ENCODE data around the gene VSTM4. TPM values are rescaled to one million over a fixed set of nuclear protein-coding genes. Genes with fewer than 3 reads are reported as not detected.
A peak's percentile ranks its signal among the peaks of the same experiment; 100 is the strongest.

The VSTM4 gene
- total and polyA plus RNA-seq, 9 donors: 35.5 to 59.5 (median 46.7) TPM

GRCh38 chr10:49086889-49087288, 28.4 kb downstream of the VSTM4 start:
- H3K27me3 ChIP-seq (ENCODE audit: control insufficient read depth, insufficient read depth, low read length): no peaks in the 10 kb centered on the region
- H3K9me3 ChIP-seq (replicated peaks; ENCODE audit: control insufficient read depth, low read depth, low read length): peaks cover 5% of the 10 kb centered on the region
- H3K27ac ChIP-seq (ENCODE audit: low read length): no peak overlapping the region
- no peak overlapping the region for H3K4me3 ChIP-seq (ENCODE audit: low read length)
- H3K36me3 ChIP-seq (ENCODE audit: control insufficient read depth, insufficient read depth, low read length): peaks cover 13% of the 10 kb centered on the region
- no peak for DNase-seq
- WGBS (ENCODE audit: insufficient coverage): 92% methylated on average over 2 of the region's 3 CpGs
- H3K4me1 ChIP-seq (ENCODE audit: control insufficient read depth, insufficient read depth, low read length): peaks cover 61% of the 10 kb centered on the region

- Histone ChIP-seq H3K4me1 (ENCODE audit: control insufficient read depth, insufficient read depth, low read length) (peaks cover 48% of the 10 kb centered on the region), H3K36me3 (ENCODE audit: control insufficient read depth, insufficient read depth, low read length) (peaks cover 9% of the 10 kb centered on the region), H3K27me3 (ENCODE audit: control insufficient read depth, insufficient read depth, low read length) (no peaks in the 10 kb centered on the region), H3K27ac (ENCODE audit: low read length) (peak overlapping the region; percentile 89), H3K9me3 (replicated peaks; ENCODE audit: control insufficient read depth, low read depth, low read length) (peaks cover 5% of the 10 kb centered on the region), H3K4me3 (ENCODE audit: low read length) (no peak overlapping the region)
- WGBS (ENCODE audit: insufficient coverage): 61% methylated on average over 7 of the region's 8 CpGs
- peak; percentile 78 for DNase-seq
Observed at GRCh38 chr10:49083261-49083660, 32.1 kb downstream of the VSTM4 start.

GRCh38 chr10:49082766-49083165, 32.6 kb downstream of the VSTM4 start:
- Histone ChIP-seq H3K27ac (ENCODE audit: low read length) (peak overlapping the region; percentile 89), H3K4me3 (ENCODE audit: low read length) (no peak overlapping the region), H3K9me3 (replicated peaks; ENCODE audit: control insufficient read depth, low read depth, low read length) (peaks cover 5% of the 10 kb centered on the region), H3K36me3 (ENCODE audit: control insufficient read depth, insufficient read depth, low read length) (peaks cover 9% of the 10 kb centered on the region), H3K27me3 (ENCODE audit: control insufficient read depth, insufficient read depth, low read length) (no peaks in the 10 kb centered on the region), H3K4me1 (ENCODE audit: control insufficient read depth, insufficient read depth, low read length) (peaks cover 48% of the 10 kb centered on the region)
- peak; percentile 77 for DNase-seq
- 100% methylated on average over 1 of the region's 2 CpGs for WGBS (ENCODE audit: insufficient coverage)

- Histone ChIP-seq H3K27ac (ENCODE audit: low read length) (peak overlapping the region; percentile 8), H3K36me3 (ENCODE audit: control insufficient read depth, insufficient read depth, low read length) (peaks cover 15% of the 10 kb centered on the region), H3K27me3 (ENCODE audit: control insufficient read depth, insufficient read depth, low read length) (no peaks in the 10 kb centered on the region), H3K4me1 (ENCODE audit: control insufficient read depth, insufficient read depth, low read length) (peaks cover 54% of the 10 kb centered on the region), H3K9me3 (replicated peaks; ENCODE audit: control insufficient read depth, low read depth, low read length) (peaks cover 1% of the 10 kb centered on the region), H3K4me3 (ENCODE audit: low read length) (no peak overlapping the region)
- DNase-seq: peak; percentile 68
- 61% methylated on average over 5 of the region's 9 CpGs for WGBS (ENCODE audit: insufficient coverage)
Observed at GRCh38 chr10:49081547-49082275, 33.6 kb downstream of the VSTM4 start.

DNA sequence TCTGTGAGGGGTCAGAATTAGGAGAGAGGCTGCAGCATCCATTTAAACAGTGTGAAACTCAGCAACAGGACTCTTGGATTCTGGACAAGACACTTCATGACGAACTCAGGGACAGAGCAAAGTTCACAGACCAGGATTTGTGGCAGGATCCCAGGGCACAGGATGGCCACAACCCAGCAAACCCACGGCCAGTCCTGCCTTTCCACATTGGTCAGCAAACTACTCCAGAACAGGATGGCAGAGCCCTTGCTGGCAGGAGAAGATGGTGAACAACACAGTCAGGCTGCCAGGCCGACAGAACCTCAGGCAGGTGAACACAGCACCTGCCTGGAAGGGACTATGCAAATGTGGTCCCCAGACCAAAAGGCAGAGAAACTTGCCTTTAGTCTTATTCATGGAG, 34.4 kb downstream of the VSTM4 start:
- H3K27ac ChIP-seq (ENCODE audit: low read length): peak overlapping the region; percentile 8
- H3K36me3 ChIP-seq (ENCODE audit: control insufficient read depth, insufficient read depth, low read length): peaks cover 19% of the 10 kb centered on the region
- peaks cover 59% of the 10 kb centered on the region for H3K4me1 ChIP-seq (ENCODE audit: control insufficient read depth, insufficient read depth, low read length)
- no peaks in the 10 kb centered on the region for H3K9me3 ChIP-seq (replicated peaks; ENCODE audit: control insufficient read depth, low read depth, low read length)
- H3K4me3 ChIP-seq (ENCODE audit: low read length): no peak overlapping the region
- 51% methylated on average over 3 of the region's 3 CpGs for WGBS (ENCODE audit: insufficient coverage)
- H3K27me3 ChIP-seq (ENCODE audit: control insufficient read depth, insufficient read depth, low read length): no peaks in the 10 kb centered on the region
- DNase-seq: no peak

GRCh38 chr10:49080071-49080470, 35.3 kb downstream of the VSTM4 start:
- peaks cover 62% of the 10 kb centered on the region for H3K4me1 ChIP-seq (ENCODE audit: control insufficient read depth, insufficient read depth, low read length)
- H3K36me3 ChIP-seq (ENCODE audit: control insufficient read depth, insufficient read depth, low read length): peaks cover 26% of the 10 kb centered on the region
- no peaks in the 10 kb centered on the region for H3K9me3 ChIP-seq (replicated peaks; ENCODE audit: control insufficient read depth, low read depth, low read length)
- H3K4me3 ChIP-seq (ENCODE audit: low read length): no peak overlapping the region
- peak overlapping the region; percentile 0 for H3K27ac ChIP-seq (ENCODE audit: low read length)
- DNase-seq: peak; percentile 76
- WGBS (ENCODE audit: insufficient coverage): 0% methylated on average over 1 of the region's 1 CpG
- no peaks in the 10 kb centered on the region for H3K27me3 ChIP-seq (ENCODE audit: control insufficient read depth, insufficient read depth, low read length)

DNA sequence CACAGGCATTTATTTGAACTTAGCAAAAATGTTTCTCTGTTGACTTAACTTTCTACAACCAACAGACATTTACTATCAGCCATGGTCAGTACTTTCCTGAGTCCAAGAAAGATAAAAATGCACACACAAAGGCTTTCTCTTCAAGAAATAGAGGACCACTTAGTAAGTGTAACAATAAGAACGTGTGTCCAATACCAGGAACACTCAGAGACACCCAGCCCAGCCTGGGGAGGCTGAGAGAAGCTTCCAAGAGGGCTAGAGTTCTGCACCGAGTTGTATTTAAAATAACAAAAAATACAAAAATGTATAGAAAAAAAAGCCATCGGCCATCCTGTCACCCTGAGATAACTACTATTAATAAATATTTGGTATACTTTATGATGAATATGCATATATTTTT, 35.8 kb downstream of the VSTM4 start:
- Histone ChIP-seq H3K4me3 (ENCODE audit: low read length) (no peak overlapping the region), H3K4me1 (ENCODE audit: control insufficient read depth, insufficient read depth, low read length) (peaks cover 61% of the 10 kb centered on the region), H3K9me3 (replicated peaks; ENCODE audit: control insufficient read depth, low read depth, low read length) (no peaks in the 10 kb centered on the region), H3K27me3 (ENCODE audit: control insufficient read depth, insufficient read depth, low read length) (no peaks in the 10 kb centered on the region), H3K27ac (ENCODE audit: low read length) (no peak overlapping the region), H3K36me3 (ENCODE audit: control insufficient read depth, insufficient read depth, low read length) (peaks cover 27% of the 10 kb centered on the region)
- no peak for DNase-seq
- WGBS (ENCODE audit: insufficient coverage): no CpG with 5 or more reads among the region's 3 CpGs

GRCh38 chr10:49079072-49079471, 36.2 kb downstream of the VSTM4 start:
- Histone ChIP-seq H3K27ac (ENCODE audit: low read length) (no peak overlapping the region), H3K9me3 (replicated peaks; ENCODE audit: control insufficient read depth, low read depth, low read length) (no peaks in the 10 kb centered on the region), H3K4me1 (ENCODE audit: control insufficient read depth, insufficient read depth, low read length) (peaks cover 59% of the 10 kb centered on the region), H3K36me3 (ENCODE audit: control insufficient read depth, insufficient read depth, low read length) (peaks cover 30% of the 10 kb centered on the region), H3K4me3 (ENCODE audit: low read length) (no peak overlapping the region), H3K27me3 (ENCODE audit: control insufficient read depth, insufficient read depth, low read length) (no peaks in the 10 kb centered on the region)
- 96% methylated on average over 2 of the region's 3 CpGs for WGBS (ENCODE audit: insufficient coverage)
- DNase-seq: no peak

GRCh38 chr10:49078433-49078832, 36.9 kb downstream of the VSTM4 start:
- DNase-seq: no peak
- Histone ChIP-seq H3K4me3 (ENCODE audit: low read length) (no peak overlapping the region), H3K36me3 (ENCODE audit: control insufficient read depth, insufficient read depth, low read length) (peaks cover 35% of the 10 kb centered on the region), H3K27ac (ENCODE audit: low read length) (no peak overlapping the region), H3K27me3 (ENCODE audit: control insufficient read depth, insufficient read depth, low read length) (no peaks in the 10 kb centered on the region), H3K4me1 (ENCODE audit: control insufficient read depth, insufficient read depth, low read length) (peaks cover 53% of the 10 kb centered on the region), H3K9me3 (replicated peaks; ENCODE audit: control insufficient read depth, low read depth, low read length) (no peaks in the 10 kb centered on the region)
- WGBS (ENCODE audit: insufficient coverage): no CpG with 5 or more reads among the region's 2 CpGs

DNA sequence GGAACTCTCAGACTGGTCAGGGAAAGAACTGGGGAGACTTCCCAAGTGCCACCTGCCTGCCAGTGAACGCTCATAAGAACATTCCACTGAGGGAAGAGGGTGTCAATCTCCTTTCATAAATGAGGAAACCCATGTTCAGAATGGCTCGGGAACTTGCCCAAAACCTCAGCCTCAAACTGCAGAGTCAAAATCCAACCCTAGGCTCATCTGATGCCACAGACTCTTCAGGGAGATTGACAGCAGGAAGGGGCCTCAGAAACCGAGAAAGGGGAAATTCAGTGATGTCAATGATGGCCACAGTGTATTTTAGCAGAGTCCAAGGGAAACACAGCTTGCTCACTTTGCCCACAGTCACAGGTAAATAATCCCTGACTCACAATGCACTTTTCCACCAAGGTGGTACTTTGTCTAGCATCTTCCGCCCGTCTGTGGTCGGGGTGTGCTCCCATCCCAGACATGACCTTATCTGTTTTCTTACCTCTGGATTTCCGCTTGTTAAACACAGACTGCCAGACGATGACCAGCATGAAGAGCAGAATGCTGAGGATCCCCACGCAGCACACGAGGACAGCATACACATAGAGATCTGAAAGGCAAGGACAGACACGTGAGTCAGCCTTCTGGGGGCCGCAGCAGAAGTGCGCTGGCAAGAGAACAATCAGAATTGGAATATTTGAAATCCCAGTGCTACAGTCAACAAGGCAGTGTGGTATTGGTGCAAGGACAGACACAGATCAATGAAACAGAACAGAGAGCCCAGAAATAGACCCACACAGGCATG, 38.4 kb downstream of the VSTM4 start:
- Histone ChIP-seq H3K4me3 (ENCODE audit: low read length) (no peak overlapping the region), H3K9me3 (replicated peaks; ENCODE audit: control insufficient read depth, low read depth, low read length) (peaks cover 6% of the 10 kb centered on the region), H3K4me1 (ENCODE audit: control insufficient read depth, insufficient read depth, low read length) (peaks cover 38% of the 10 kb centered on the region), H3K36me3 (ENCODE audit: control insufficient read depth, insufficient read depth, low read length) (peaks cover 50% of the 10 kb centered on the region), H3K27me3 (ENCODE audit: control insufficient read depth, insufficient read depth, low read length) (no peaks in the 10 kb centered on the region), H3K27ac (ENCODE audit: low read length) (no peak overlapping the region)
- DNase-seq: peak; percentile 54
- 71% methylated on average over 9 of the region's 13 CpGs for WGBS (ENCODE audit: insufficient coverage)
